IMR-90 (cell line): ENCODE results near the gene SEPTIN3. TPM values are rescaled to one million over a fixed set of nuclear protein-coding genes. Genes with fewer than 3 reads are reported as not detected.

ENCODE experiments used
- CTCF ChIP-seq: conservative IDR thresholded peaks from 2 replicates; pipeline ENCODE4 v1.5.1; 2012; ENCODE audit warnings: mild to moderate bottlenecking, low read depth, low read length, improper control_type of control experiment
- polyA plus RNA-seq, 3 experiments: library from polyadenylated mRNA; depleted of rRNA; stranded (reverse); fragments of >200 nt; gene quantifications; 2 replicates each; pipeline ENCODE4 v1.2.3, GENCODE V29; 2012; ENCODE audit warnings: low replicate concordance in 1 of 3
- total RNA-seq: library from RNA; depleted of rRNA; stranded (reverse); fragments of >200 nt; gene quantifications from 2 replicates; pipeline ENCODE4 v1.2.3, GENCODE V29; 2012

SEPTIN3 gene
- total and polyA plus RNA-seq, 2 of the 4 experiments (the other 2 are of a cell fraction), result 0.15 to 0.18 TPM

GRCh38 chr22:41975299-41976069 is 6.2 kb downstream of the SEPTIN3 start (continued):
- TF ChIP-seq CTCF, result no peak
